SHP77 treated with DMSO at 0.1 percent for 48 hours (cell line): ENCODE measurements around the gene HIBCH.
A peak's percentile ranks its signal among the peaks of the same experiment; 100 is the strongest.
"Not testable (repeated sequence)": the region's sequence is repeated elsewhere in the genome, so short reads cannot be mapped to it uniquely, and the experiment has no call there.

Source experiments
- DNase-seq: peaks from one replicate; lab custom pipeline; 2025; lab: John Stamatoyannopoulos, UW

The HIBCH gene, protein sequence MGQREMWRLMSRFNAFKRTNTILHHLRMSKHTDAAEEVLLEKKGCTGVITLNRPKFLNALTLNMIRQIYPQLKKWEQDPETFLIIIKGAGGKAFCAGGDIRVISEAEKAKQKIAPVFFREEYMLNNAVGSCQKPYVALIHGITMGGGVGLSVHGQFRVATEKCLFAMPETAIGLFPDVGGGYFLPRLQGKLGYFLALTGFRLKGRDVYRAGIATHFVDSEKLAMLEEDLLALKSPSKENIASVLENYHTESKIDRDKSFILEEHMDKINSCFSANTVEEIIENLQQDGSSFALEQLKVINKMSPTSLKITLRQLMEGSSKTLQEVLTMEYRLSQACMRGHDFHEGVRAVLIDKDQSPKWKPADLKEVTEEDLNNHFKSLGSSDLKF

DNA sequence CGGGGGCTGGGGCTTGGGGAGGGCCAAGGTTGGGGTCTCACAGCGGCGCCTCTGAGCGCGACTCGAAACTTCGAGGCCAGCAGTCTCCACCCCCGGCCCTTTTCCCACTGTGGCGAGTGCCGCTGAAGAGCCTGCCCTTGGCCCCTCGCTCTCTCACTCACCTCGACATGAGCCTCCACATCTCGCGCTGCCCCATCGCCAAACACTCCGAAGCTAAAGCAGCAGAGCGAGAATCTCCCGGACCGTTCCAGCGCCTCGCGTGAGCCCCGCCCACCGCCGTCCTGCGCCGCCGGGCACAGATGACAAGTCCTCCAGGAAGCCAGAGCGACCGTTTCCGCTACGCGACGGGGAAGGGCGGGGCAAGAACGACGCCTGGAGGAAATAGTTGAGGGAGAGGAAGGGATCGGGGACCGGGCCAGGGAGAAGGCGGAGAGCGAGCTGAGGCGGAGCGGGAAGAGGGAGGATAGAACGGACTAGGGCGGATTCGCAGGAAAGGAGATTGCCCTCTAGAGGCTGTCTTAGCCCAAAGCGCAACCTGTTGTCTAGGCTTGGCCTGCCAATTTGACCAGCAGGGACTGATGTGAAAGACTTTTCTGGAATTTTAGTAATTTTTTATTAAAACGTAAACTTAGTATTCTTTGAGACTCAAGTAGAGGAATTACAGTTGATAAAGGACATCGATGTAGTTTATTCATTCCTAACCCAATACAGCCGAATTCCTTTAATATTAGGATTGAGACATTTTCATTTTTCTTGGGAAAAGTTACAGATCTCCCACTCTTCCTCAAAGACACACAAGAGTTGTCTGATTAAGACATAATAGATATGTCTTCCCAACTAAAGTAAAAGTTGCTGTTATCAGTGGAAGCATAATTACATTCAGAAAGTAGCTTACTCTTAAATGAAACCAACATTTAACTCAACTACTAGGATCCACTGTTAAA is at the start of gene HIBCH:
Gene HIBCH, minus strand, starts transcription at position 272 of the 944 bp plus-strand sequence. Its CDS starts 76 bp downstream, at position 196.
- peak; percentile 96 for DNase-seq

DNA sequence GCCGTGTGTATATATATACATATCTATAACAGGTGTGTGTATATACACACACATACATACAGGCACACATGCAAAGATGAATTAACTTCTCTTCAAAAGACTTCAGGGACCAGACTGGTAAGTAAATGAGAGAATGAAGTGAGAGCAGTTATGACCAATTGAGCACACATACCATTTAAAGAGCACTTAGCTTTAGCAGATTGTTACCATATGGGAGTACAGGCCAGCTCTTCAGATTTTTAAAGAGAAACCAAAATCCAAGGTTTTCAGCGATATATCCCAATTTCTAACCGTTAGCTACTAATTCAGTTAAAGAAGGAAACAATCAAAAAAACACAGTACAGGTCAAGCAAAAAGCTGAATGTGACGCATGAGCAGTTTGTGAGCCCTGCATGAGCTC is 47.5 kb upstream of the HIBCH start:
- DNase-seq = no peak

DNA sequence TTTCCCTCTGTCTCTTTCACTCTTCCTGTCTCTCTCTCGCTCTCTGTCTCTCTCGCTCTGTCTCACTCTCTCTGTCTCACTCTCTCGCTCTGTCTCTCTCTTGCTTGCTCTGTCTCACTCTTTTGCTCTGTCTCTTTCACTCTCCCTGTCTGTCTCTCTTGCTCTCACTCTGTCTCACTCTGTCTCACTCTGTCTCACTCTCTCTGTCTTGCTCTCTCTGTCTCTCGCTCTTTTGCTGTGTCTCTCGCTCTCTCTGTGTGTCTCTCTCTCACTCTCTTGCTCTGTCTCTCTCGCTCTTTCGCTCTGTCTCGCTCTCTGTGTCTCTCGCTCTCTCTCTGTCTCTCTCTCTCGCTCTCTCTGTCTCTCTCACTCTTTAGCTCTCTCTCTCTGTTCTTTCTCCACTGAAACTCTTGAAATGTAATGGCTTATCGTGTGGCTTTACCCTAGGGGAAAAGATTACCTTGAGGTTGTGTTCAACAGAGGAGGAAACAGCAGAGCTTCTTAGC is 46.7 kb upstream of the HIBCH start:
- no peak for DNase-seq

DNA sequence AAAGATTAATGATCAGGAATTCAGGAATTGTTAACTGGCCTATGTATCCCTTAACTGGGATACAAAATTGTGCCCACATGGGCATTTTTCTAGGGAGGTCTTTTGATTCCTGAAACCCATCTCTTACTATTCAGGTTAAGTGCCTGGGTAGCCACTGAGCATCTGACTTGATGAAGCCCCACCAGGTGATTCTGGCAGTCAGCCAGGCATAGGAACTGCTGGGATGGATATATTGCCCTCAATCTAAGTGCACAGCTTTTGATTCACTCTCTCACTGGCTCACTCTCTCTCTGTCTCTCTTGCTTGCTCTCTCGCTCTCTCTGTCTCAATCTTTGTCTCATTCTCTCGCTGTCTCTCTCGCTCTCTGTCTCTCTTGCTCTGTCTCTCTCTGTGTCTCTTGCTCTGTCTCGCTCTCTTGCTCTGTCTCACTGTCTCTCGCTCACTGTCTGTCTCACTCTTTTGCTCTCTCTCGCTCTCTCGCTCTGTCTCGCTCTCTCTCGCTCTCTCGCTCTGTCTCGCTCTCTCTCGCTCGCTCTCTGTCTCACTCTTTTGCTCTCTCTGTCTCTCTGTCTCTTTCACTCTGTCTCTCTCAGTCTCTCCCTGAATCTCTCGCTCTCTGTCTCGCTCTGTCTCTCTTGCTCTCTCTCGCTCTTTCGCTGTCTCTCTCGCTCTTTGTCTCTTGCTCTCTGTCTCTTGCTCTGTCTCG is 46.0 kb upstream of the HIBCH start:
- DNase-seq = no peak

DNA sequence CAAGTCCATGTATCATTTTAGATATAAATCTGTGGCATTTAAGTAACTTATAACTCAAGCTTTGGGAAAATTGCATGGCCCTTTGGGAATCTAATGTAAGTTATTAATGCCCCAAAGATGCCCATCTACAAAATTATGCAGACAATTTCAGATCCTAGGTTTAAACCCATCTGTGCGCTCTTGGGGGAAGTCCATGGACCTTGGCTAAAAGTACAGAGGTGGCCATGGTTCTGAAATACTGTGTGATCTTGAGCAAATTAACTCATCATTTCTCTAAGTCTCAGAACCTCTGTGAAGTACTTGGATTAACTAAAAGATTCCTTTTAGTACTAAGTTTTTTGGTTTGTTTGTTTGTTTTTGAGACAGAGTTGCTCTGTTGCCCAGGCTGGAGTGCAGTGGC is 43.3 kb upstream of the HIBCH start:
- no peak for DNase-seq

DNA sequence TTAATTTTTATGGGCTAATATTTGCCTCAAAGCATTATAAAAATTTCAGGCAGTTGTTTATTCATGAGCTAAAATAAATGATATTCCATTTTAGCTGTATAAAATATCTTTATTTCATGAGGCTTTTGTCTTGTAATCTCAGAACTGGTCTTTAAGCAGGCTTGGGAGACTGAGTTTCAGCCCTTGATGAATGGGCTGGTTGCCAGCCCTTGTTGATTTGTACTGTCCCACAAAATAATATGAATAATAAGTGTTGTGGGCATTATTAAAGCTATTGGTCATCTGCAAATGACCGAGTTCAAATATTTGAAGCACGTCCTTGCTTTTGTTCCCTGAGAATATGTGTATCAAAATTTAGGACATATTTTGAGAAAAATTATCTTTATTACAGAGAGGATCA is 41.9 kb upstream of the HIBCH start:
- no peak for DNase-seq

DNA sequence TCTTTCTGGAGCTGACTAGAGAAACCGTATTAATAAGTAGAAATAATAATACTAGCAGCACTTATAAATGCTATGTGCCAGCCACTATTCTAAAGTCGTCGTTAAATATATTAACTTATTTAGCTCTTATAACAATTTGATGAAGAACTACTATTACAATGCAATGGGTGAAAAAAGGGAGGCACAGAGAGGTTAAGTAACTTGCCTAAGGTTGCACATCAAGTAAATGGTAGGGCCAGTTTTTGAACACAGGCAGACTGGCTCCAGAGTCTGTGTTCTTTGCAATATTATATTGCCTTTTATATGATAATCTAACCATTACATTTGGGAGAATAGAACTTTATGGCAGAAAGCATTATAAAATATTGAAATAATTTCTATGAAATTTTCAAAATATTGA is 41.3 kb upstream of the HIBCH start:
- no peak for DNase-seq

DNA sequence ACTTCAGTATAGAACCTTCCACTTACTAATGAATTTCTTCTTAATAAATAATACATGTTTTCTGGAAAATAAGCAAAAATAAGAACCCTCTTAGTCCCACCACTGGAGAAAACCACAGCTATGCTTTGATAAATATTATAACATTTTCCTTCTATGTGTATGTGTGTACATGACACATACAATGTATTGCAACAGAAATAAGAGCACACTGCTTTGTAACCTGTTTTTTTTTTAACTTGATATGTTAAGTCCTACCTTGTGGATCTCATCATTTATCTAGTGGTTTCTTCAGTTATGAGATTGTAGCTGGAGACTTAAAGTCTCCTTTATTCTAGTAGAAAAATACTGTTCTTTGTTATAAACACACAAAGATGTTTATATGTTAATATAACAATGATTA is 40.9 kb upstream of the HIBCH start:
- no peak for DNase-seq

DNA sequence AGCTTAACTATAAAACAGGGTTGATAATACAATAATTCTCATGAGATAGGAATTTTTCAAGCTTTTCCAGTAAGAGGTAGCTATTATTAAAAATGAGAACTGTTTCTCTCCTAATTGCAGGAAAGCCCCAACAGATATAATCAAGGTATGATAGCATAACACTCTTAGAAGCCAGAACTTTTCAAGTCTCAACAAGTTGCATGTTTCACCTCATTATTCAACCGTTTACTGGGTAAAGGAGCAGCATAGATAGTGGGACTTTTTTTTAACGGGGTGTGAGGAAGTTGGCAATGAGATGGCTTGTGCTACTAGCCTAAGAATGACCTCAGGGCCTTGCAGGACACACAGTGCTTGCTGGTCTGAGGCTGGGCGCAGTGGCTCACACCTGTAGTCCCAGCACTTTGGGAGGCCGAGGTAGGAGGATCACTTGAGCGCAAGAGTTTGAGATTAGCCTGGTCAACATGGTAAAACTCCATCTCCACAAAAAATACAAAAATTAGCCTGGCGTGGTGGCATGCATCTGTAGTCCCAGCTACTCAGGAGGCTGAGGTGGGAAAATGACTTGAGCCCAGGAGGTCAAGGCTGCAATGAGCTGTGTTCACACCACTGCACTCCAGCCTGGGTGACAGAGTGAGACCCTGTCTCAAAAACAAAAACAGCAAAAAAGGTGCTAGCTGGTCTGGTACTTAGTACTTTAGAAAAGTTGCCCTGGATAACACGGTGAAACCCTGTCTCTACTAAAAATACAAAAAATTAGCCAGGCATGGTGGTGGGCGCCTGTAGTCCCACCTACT is 39.2 kb upstream of the HIBCH start:
- DNase-seq = not testable (repeated sequence)

DNA sequence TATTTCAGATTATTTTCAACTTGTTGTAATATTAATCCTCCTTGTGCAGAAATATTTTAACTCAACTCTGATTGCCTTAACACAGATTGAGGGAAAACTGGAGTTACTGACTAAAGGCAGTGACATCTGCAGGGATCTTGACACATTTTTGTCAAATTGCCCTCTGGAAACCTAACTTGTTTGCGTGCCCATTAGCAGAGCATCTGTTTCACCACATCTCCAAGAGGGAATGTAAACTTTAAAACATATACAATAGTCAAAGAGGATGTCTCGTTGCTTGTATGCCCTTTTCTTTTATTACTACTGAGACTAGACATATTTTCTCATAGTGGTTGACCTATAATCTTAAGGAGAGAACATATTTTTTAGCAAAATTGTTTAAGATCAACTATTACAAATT is 38.0 kb upstream of the HIBCH start:
- no peak for DNase-seq

DNA sequence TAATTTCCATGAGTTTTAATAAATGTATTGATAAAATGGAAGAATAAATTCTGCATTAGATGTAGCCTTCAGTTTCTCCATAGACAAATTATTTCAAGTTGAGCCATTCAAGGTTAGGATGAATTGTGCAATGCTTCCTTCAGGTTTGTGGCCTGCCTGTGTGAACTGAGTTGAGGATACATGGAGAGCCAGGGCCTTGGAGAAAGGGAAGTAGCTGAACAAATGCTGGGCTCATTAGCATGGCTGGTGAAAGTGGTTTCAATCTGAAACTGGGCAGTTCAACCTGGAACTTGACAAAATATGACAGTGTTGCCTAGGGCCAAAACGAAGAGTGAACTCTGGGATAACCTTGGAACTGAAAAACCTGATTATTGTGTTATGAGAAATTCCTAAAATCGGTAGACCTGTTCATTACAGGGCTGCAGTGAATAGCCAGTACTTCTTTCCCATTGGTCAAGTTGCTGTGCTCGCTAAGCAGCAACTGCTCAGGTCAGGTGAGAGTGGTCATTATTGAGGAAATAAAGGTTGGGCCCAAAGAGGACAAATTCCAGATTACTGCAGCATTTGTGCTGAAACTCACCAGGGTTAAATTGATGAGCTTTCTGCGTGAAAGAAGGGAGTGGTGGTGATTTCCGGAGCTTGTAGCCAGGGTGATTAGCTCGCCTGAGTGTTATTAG is 36.5 kb upstream of the HIBCH start:
- DNase-seq = no peak

DNA sequence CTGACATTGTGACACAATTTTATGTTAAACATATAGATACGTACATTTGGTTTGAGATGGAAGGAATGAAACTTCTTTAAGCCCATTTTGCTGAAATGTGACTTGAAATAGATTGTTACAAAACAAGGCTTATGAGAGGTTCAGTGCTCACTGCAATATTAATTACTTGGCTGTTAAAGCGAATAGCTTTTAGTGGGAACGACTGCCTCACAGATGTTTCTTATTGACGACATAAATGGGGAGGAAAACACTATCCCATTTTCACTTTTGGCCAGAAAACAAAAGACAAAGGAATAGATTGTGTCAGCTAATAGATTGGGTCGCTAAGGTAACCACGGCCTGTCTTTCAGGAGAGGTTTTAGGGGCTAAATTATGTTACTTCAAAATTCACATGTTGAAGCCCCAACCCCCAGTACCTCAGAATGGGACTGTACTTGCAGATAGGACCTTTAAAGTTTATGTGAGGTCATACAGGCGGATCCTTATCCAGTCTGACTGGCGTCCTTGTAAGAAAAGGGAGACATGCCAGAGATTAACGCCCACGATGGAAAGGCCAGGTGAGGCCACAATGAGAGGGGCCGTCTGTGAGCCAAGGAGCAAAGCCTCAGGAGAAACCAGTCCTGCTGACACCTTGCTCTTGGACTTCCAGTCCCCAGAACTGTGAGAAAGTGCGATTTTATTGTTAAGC is 34.5 kb upstream of the HIBCH start:
- no peak for DNase-seq

DNA sequence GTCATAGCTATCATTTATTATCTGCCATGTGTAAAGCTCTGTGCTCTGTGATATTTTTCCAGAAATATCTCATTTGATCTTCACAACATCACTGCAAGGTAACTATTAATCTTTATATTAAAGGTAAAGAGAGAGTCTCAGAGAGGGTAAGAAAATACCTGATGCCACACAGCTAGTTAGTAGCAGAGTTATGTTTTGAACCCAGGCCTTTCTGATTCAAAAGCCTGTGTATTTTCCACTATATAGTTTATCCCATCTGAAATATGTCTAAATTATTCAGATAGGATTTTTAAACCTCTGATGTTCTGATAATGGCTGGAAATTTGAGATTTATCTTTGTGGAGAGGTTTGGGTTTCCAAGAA is 33.9 kb upstream of the HIBCH start:
- DNase-seq = no peak

DNA sequence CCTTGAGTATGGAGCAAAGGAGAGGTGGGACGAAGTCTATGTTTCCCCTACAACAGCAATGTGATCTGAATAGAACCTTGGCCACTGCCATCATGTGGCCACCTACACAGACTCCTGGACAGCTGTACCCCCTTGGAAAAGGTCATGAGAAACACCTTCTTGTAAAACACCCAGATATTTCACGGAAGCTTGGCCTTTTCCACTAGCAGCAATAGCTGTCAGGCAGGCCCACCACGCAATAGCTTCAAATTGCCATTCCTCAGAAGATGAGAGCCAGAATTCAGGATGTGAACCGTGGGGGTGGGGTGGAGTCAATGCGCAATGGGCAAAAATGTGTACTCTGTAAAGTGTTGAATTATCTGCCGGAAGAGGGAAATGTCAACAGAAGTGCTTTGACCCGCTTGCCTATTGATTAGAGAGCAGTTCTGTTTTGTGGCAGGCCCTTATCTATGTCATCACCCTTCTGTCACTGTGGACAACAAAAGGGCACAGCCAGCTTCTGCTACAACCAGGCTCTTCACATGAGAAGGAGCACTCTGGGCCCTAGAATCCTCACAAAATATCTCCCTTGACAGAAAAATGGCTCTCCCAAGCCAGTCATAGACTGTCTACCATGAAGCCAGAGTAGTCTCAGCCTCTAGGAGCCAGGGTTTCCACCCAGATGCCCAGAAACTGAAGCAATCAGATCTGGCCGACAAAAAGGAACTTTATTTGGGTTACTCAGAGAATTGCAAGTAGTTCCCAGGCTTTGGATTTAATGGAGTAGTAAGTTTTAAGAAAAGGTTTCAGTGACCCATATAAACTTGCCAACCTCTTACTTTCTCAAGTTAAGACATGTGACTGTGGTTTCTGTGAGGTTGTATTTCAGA is 33.3 kb upstream of the HIBCH start:
- peak; percentile 65 for DNase-seq

DNA sequence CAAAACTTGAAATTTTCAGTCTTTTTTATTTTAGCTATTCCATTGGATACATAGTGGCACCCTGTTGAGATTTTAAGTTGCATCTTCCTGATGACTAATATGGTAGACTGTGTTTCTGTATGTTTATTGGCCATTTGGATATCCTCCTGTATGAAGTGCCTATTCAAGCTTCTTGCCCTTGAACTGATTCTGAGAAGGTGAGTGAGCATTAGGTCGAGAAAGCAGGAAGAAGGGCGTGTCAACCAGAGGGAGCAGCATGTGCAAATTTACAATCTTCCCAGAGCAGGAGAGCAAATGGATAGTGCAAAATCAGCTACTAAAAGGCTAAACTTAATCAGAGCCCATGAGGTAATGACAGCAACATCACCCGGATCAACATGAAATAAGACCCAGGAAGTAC is 32.3 kb upstream of the HIBCH start:
- no peak for DNase-seq

DNA sequence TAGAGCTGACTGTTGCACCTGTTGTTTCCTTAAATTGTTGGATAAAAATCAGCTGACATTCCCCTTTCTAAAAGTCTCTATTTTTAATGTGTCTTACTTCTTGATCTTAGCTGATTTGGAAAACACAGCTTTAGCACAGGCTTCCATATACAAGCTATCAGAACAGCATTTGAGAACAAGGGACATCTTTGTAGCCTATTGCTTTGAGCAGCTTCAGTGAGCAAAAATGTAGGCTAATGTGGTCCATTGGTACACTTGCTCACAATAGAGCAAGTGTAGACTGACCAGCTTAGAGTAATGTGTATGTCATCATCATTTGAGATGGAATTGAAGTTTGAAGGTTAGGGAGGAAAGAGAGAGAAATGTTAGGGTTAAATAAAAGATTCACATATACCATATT is 30.7 kb upstream of the HIBCH start:
- no peak for DNase-seq

DNA sequence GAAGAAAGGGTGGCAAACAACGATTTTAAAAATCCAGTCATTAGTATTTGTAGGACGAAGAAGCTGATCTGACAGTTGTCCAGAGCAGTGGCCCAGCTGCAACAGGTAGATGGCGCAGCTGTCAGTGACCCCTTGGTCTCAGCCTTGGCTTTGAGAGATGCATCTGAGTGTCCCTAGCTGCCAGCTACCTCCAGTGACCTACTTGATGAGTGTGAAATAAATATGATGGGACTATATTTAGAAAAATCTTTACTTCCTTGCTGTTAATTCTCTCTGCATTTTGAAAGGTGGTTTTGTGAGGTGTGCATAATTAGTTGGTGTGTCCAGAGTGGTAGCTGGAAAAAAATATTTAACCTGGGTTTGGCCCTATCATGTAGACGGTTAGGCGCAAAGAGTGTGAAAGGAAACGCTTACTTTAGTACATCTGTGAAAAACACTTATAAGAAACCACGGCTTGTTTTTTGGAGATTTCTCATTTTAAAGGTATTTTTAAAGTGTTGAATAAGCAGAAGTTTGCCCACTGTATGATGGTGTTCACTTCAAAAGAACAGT is 24.7 kb upstream of the HIBCH start:
- DNase-seq = peak; percentile 24

DNA sequence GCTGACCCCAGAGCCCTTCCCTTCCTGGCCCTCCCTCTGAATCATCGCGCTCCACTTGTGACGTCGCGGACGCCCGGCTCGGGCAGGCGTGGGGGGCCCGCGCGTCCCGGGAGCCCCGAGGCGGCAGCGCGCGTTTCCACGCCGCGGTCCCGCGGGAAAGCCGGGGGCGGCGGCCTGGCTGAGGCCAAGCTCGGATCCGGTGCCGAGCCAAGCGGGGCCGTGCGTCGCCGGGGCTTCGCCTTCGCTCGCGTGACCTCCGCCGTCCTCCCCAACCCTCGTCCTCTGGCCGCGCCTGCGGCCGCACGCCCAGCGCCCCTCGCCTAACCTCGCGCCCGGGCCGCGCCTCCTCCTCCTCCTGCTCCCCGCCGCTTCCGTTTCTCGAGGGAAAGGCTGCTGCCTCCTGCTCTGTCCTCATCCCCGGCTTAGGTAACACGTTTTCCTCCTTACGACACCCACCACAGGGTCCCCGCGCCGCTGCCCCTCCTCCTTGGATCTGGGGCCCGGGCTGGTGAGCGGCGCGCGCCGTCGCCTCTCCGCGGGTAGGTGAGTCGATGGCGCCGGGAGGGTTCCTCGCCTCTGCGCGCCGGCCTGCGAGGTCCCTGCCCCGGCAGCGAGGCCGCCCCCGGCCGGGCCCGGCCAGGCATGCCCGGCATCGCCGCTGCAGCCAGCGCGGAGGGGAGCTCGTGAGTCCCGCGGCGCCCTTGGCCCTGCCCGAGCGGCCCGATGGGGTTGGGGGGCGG is 24.1 kb upstream of the HIBCH start, which contains the start of gene INPP1:
Gene INPP1, plus strand, starts transcription at position 54 of the 740 bp plus-strand sequence. CDS start 16,514 bp downstream, outside the sequence.
- DNase-seq = no peak
